Measurements from ENCODE around the gene PPFIBP1.

- TF ChIP-seq CTCF (IDR thresholded peaks at IDR 0.05) (no peak), POLR2A (IDR thresholded peaks at IDR 0.05) (no peak)
Observed at GRCh38 chr12:27542628-27543027, 18.6 kb downstream of the PPFIBP1 start.
